GM10847 (cell line): ENCODE results near the gene PLCG2.

Experiments used
- POLR2A ChIP-seq: IDR thresholded peaks from 2 replicates; pipeline ENCODE4 v1.6.1; 2011; ENCODE audit not compliant: insufficient read length; ENCODE audit errors: extremely low read depth

PLCG2 gene

DNA sequence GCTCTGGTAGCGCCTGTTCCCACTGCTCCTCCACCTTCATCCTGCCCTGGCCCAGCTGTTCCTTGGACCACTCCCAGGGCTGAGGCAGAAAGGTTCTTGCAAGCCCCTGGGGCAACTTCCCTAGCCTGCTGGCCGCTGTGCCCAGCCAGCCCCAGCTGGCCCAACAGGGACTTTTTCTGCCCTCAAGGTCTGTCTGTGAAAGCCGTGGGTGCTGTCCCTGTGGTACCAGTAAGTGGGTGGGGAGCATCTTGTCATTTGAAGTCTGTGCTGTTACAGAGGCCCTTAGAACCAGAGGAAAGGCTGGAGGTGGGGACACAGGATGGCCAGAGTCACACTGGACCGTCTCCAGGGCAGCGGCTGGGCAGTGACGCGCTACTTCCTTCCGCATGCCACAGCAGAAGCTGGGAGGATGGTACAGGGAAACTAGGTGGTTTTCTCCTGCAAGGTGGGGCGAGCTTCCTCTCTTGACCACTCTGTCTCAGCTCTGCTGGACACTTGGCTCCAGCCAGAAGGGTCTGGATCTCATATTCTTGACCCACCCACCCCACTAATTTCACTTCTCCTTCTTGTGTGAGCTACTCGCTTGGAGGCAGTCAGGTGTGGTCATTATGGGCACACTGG lies 87.8 kb downstream of the PLCG2 start:
- TF ChIP-seq POLR2A = no peak

GRCh38 chr16:81868057-81868748 lies 89.1 kb downstream of the PLCG2 start:
- TF ChIP-seq POLR2A = no peak

GRCh38 chr16:81869326-81869725 lies 90.2 kb downstream of the PLCG2 start:
- TF ChIP-seq POLR2A = no peak

- TF ChIP-seq POLR2A = no peak
These were observed 94.1 kb downstream of the PLCG2 start for GRCh38 chr16:81873206-81873605.

DNA sequence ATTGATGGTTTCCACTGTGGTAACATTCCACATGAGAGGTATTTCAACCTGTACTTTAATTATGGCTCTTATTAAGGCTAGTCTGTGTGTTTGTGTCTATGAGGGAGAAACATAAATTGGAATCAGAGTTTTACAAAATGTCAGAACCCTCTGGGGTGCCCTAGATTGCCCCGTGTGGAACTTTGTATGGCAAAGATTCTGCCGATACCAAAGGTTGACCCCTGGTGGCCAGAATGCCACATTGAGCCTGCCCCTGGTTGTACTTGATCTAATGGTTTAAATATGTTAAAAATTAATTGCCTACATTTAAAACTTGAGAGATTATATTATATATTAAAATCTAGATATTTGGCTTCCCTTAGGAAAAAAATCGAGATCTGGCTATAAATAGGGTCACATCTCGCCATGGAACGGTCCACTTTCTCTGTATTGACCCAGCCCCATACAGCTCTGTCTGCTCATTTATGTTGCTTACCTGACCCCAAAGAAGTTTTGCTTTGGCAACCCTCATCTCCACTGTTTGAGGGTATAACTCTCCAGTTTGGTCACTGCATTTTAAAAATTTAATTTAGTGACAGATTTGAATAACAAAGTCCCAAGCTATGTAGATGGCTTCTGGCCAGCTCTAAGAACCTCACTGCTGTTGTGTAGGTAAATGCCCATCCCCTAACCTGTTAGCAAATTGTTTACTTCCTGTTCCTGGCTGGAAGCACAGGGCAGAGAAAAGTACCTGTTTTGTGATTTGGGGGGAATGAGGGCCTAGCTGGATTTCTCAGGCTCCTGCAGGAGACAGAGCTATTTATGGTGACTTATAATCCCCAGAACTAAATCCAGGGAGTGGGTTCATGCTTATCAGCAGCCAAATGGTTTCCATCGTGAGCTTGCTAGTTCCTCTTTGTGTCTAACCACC lies 95.0 kb downstream of the PLCG2 start:
- no peak for TF ChIP-seq POLR2A

DNA sequence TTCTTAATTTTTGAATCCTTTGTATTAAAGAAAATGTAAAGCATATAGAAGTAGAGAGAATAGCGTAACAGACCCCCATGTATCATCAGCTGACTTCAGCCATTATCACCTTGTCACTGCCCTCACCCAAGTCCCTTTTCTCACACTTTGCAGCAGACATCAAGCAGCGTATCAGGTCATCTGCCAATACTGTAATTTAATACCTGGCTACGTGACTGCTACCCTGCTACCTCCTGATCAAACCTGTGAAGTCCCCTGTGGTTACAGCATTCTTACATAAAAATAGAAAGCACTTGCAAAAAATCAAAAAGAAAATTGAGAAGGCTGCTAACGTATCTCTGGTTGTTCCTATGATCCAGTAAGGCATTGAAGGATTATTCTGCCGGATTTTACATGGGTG lies 96.4 kb downstream of the PLCG2 start:
- no peak for TF ChIP-seq POLR2A

DNA sequence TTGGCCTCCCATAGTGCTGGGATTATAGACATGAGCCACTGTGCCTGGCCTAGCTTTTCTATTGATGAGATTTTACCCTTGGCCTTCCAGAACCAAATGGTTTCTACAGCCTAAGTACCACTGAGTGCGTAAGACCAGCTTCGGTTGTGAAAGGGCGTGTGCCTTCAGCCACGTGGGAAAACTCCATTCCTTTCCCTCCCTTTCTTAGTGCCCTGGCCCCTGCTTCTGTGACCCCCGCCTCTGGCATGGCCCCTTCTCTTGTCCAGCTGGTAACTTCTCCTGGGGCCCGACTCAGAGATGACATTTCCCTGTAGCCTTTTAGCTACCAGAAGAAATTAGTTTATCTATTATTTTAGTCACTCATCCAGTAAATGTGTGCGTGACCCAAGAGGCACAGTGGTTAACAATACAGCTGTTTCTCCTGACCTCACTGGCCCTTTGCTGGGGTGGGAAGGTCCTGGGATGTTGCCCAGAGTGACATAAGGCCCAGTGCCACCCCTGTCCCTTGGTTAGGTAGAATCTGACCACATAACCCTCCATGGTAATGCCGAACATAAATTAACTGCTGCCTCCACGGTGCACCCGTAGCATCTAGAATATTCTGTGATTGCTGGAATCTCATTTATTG lies 97.3 kb downstream of the PLCG2 start:
- no peak for TF ChIP-seq POLR2A

- no peak for TF ChIP-seq POLR2A
These were observed 99.4 kb downstream of the PLCG2 start for GRCh38 chr16:81878529-81878928.

DNA sequence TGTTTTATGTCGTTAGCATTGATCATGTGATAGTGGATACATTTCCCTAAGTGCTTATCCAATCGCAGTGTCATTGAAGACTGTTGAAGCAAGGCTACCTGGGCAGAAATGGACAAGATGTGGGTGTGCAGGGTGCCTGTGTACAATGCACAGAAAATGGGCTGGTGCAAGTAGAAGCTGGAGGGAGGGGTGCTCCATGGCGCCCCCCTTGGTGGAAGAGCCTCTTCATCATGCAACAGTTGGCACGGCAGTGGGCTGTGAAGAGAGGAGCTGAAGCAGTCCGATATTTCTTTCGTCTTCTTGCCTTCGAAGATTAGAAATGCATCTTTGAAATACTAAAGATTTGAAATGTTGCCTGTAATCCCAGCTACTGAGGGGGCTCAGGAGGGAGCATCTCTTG lies 100.5 kb downstream of the PLCG2 start:
- no peak for TF ChIP-seq POLR2A

- no peak for TF ChIP-seq POLR2A
These were observed 101.7 kb downstream of the PLCG2 start for GRCh38 chr16:81880816-81881215.

GRCh38 chr16:81881228-81881627 lies 102.1 kb downstream of the PLCG2 start:
- TF ChIP-seq POLR2A = no peak

DNA sequence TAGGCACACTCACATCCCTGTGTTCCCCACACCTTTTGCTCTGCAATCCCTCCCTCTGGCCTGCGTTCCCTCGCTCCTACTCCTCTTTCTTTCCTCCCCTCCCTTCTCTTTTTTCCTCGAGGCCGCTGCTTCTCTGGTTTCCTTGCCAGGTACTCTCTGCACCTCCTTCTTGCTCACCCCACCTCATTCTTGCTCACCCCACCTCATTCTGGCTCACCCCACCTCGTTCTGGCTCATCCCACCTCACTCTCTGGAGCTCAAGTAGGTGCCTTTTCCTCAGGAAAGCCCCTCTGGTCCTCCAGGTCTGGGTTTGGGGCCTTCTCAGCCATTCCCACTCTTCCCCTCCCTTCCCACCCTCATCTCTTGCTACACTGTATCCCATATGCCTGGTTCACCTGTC lies 103.5 kb downstream of the PLCG2 start:
- TF ChIP-seq POLR2A = no peak

GRCh38 chr16:81883235-81883634 lies 104.1 kb downstream of the PLCG2 start:
- TF ChIP-seq POLR2A = no peak

DNA sequence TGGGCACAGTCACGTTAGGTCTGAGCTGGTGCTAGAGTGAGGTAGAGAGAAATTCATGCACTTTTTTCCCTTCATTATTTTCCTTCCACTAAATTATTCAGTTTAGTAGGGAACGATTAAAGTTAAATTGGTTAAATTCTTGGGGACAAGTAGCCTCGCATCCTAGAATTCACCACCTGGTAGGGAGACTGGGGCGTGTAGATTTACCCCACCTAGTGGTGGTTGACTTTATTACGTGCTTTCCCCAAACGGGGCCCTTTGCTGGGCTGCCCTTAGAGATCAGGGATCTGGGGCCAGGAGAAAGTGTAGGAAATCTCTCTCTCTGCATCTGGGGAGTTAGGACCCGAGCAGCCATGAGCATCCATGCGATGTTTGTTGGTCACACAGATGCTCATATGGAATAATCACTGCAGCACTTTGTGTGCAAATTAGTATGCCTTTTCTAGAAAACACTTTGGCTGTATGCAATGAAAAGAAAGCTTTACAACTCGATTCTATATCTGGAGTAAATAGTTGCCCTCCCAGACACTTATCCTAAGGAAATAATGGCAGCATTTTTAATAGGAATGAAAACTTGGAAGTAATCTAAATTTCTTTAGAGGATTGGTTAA lies 107.0 kb downstream of the PLCG2 start:
- TF ChIP-seq POLR2A = no peak
